ENCODE data around the gene CATSPERB. TPM values are rescaled to one million over a fixed set of nuclear protein-coding genes. Genes with fewer than 3 reads are reported as not detected.
"Not testable (repeated sequence)": the region's sequence is repeated elsewhere in the genome, so short reads cannot be mapped to it uniquely, and the experiment has no call there.

The CATSPERB gene
- total RNA-seq, 1 donor from 2014 or later: 0.56 TPM

DNA sequence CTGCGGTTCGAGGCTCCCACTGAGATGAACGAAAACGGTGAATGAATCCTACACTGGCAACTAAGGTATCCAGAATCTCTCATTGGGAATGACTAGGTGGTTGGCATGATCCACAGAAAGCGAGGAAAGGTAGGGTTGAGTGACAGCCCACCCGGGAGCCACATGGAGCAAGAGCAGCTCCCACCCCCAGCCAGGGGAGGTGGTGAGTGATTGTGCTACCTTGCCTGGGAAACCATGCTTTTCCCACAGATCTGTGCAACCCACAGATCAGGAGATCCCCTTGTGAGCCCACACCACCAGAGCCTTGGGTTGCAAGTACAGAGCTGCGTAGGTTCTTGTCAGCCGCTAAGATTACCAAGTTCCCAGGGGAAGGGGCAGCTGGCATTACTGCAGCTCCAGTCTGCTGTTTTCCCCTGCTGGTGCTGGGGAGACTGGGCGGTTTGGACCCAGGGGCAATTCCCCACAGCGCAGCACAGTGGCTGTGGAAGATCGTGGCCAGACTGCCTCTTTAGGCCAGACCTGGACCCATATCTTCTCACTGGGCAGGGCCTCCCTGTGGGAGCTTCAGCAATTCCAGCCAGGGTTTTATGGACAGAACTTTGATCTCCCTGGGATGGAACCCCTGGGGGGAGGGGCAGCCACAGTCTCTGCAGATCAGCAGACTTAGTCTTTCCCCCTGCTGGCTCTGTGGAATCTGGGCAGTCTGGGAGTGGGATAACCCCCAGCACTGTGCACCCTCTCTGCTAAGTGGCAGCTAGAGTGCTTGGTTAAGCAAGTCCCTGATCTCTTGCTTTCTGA is 177.2 kb downstream of the CATSPERB start:
- Mint-ChIP-seq H3K27me3 (ENCODE audit: low read depth) (no peaks in the 10 kb centered on the region), H3K4me1 (no peaks in the 10 kb centered on the region), H3K27ac (no peak overlapping the region), H3K4me3 (no peak overlapping the region), H3K9me3 (peaks cover 28% of the 10 kb centered on the region), H3K36me3 (no peaks in the 10 kb centered on the region)
- no peak for DNase-seq (ENCODE audit: low spot score in 2 of 2, unreplicated experiment in 2 of 2)
- TF ChIP-seq, protein P1, sequence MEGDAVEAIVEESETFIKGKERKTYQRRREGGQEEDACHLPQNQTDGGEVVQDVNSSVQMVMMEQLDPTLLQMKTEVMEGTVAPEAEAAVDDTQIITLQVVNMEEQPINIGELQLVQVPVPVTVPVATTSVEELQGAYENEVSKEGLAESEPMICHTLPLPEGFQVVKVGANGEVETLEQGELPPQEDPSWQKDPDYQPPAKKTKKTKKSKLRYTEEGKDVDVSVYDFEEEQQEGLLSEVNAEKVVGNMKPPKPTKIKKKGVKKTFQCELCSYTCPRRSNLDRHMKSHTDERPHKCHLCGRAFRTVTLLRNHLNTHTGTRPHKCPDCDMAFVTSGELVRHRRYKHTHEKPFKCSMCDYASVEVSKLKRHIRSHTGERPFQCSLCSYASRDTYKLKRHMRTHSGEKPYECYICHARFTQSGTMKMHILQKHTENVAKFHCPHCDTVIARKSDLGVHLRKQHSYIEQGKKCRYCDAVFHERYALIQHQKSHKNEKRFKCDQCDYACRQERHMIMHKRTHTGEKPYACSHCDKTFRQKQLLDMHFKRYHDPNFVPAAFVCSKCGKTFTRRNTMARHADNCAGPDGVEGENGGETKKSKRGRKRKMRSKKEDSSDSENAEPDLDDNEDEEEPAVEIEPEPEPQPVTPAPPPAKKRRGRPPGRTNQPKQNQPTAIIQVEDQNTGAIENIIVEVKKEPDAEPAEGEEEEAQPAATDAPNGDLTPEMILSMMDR (IDR thresholded peaks at IDR 0.05; ENCODE audit: unreplicated experiment): no peak

DNA sequence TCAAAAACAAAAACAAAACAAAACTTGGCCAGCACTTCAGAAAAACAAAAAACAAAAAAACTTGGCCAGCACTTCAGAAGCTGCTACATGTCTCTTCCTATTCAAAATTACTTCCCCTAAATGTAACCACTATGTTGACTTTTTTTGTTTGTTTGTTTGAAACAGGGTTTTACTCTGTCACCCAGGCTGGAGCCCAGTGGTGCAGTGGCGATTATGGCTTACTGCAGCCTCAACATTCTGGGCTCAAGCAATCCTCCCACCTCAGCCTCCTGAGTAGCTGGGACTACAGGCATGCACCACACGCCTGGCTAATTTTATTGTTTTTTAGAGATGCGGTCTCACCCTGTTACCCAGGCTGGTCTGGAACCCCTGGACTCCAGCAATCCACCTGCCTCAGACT is 183.8 kb downstream of the CATSPERB start:
- H3K9me3 Mint-ChIP-seq: no peaks in the 10 kb centered on the region
- H3K4me1 Mint-ChIP-seq: no peaks in the 10 kb centered on the region
- no peaks in the 10 kb centered on the region for H3K36me3 Mint-ChIP-seq
- no peak for DNase-seq (ENCODE audit: low spot score in 2 of 2, unreplicated experiment in 2 of 2)
- H3K4me3 Mint-ChIP-seq: no peak overlapping the region
- H3K27me3 Mint-ChIP-seq (ENCODE audit: low read depth): peaks cover 6% of the 10 kb centered on the region
- no peak overlapping the region for H3K27ac Mint-ChIP-seq
- TF ChIP-seq, protein P1 (IDR thresholded peaks at IDR 0.05; ENCODE audit: unreplicated experiment): no peak

DNA sequence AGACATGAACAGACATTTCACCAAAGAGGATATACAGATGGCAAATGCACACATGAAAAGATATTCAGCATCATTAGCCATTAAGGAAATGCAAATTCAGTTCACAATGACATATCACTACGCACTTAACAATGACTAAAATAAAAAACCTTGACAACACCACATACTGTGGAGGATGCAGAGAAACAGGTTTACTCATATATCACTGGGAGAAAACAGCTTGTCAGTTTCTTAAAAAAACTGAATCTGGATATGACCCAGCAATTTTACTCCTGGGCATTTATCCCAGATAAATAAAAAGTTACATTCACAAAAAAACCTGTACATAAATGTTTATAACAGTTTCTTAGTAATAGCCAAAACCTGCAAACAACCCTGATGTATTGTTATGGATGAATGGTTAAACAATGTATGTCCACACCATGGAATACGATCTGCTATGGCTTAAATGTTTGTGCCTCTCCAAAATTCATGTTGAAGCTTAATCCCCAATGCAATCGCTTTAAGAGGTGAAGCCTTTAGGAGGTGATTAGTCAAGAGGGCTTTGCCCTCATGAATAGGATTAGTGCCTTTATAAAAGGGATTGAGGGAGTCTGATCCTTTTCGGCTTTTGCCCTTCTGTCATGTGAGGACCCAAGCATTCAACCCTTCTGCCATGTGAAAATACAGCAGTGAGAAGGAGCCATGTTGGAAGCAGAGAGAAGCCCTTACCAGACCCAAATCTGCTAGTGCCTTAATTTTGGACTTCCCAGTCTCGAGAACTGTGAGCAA is 185.8 kb downstream of the CATSPERB start:
- H3K9me3 Mint-ChIP-seq: peaks cover 15% of the 10 kb centered on the region
- no peak overlapping the region for H3K27ac Mint-ChIP-seq
- no peak for DNase-seq (ENCODE audit: low spot score in 2 of 2, unreplicated experiment in 2 of 2)
- H3K27me3 Mint-ChIP-seq (ENCODE audit: low read depth): peaks cover 6% of the 10 kb centered on the region
- H3K4me1 Mint-ChIP-seq: no peaks in the 10 kb centered on the region
- TF ChIP-seq, protein P1 (IDR thresholded peaks at IDR 0.05; ENCODE audit: unreplicated experiment): no peak
- H3K36me3 Mint-ChIP-seq: no peaks in the 10 kb centered on the region
- H3K4me3 Mint-ChIP-seq: no peak overlapping the region

DNA sequence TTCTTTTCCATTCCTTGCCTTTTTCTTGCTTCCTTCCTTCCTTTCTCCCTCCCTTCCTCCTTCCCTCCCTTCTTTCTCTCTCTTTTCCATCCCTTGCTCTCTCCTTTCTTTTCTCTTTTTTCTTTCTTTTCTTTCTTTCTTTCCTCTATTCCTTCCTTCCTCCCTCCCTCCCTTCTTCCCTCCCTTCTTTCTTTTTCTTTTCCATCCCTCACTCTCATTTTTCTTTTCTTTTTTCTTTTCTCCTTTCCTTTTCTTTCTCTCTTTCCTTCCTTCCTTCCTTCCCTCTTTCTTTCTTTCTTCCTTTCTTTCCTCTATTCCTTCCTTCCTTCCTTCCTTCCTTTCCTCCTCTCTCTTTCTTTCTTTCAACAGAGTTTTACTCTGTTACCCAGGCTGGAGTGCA is 186.7 kb downstream of the CATSPERB start:
- no peak overlapping the region for H3K4me3 Mint-ChIP-seq
- H3K4me1 Mint-ChIP-seq: no peaks in the 10 kb centered on the region
- TF ChIP-seq, protein P1 (IDR thresholded peaks at IDR 0.05; ENCODE audit: unreplicated experiment): no peak
- H3K27ac Mint-ChIP-seq: no peak overlapping the region
- no peaks in the 10 kb centered on the region for H3K36me3 Mint-ChIP-seq
- peaks cover 22% of the 10 kb centered on the region for H3K9me3 Mint-ChIP-seq
- peaks cover 7% of the 10 kb centered on the region for H3K27me3 Mint-ChIP-seq (ENCODE audit: low read depth)
- DNase-seq (ENCODE audit: low spot score in 2 of 2, unreplicated experiment in 2 of 2): no peak

DNA sequence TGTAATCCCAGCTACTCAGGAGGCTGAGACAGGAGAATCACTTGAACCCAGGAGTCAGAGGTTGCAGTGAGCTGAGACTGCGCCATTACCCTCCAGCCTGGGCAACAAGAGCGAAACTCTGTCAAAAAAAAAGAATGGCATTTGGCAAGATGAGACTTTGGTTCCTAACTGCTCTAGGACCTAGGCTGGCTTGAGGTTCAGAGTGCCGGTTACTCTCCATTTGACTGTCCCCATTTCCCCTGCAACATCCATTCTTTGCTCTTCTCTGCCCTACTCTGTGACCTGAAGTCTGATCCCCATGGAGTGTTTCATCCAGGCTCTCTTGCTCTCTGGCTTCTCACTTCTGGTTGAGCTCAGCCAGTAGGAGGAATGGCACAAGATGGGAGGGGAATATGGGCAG is 195.6 kb downstream of the CATSPERB start:
- peaks cover 25% of the 10 kb centered on the region for H3K27me3 Mint-ChIP-seq (ENCODE audit: low read depth)
- H3K4me3 Mint-ChIP-seq: no peak overlapping the region
- TF ChIP-seq, protein P1 (IDR thresholded peaks at IDR 0.05; ENCODE audit: unreplicated experiment): no peak
- no peak overlapping the region for H3K27ac Mint-ChIP-seq
- H3K4me1 Mint-ChIP-seq: no peaks in the 10 kb centered on the region
- no peaks in the 10 kb centered on the region for H3K36me3 Mint-ChIP-seq
- peaks cover 24% of the 10 kb centered on the region for H3K9me3 Mint-ChIP-seq
- no peak for DNase-seq (ENCODE audit: low spot score in 2 of 2, unreplicated experiment in 2 of 2)

DNA sequence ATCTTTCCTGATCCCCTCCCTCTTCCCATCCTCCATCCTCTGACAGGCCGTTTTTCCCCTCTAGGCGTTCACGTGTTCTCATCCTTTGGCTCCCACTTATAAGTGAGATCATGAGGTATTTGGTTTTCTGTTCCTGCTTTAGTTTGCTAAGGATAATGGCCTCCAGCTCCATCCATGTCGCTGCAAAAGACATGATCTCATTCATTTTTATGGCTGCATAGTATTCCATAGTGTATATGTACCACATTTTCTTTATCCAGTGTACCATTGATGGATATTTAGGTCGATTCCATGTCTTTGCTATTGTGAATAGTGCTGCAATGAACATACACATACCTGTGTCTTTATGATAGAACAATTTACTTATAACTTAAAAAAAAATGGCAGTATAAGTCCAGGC is 197.8 kb downstream of the CATSPERB start:
- not testable (repeated sequence) for H3K4me3 Mint-ChIP-seq; H3K36me3 Mint-ChIP-seq; DNase-seq (ENCODE audit: low spot score in 2 of 2, unreplicated experiment in 2 of 2); H3K4me1 Mint-ChIP-seq; H3K9me3 Mint-ChIP-seq; H3K27ac Mint-ChIP-seq
- H3K27me3 Mint-ChIP-seq (ENCODE audit: low read depth): peaks cover 21% of the 10 kb centered on the region

Data from mesothelial cell of epicardium (in vitro differentiated cells).